ENCODE results near the gene UBAP1L.
"Not testable (repeated sequence)": the region's sequence is repeated elsewhere in the genome, so short reads cannot be mapped to it uniquely, and the experiment has no call there.

The UBAP1L gene

GRCh38 chr15:65099336-65099735 lies 15.7 kb downstream of the UBAP1L start:
- DNase-seq, result no peak

- DNase-seq, result no peak
Observed at GRCh38 chr15:65097651-65098263, 17.2 kb downstream of the UBAP1L start.

- no peak for DNase-seq
Observed at GRCh38 chr15:65096481-65097385, 18.3 kb downstream of the UBAP1L start.

- no peak for DNase-seq
Observed at GRCh38 chr15:65095747-65096104, 19.3 kb downstream of the UBAP1L start.

GRCh38 chr15:65095011-65095746 lies 19.8 kb downstream of the UBAP1L start:
- DNase-seq, result no peak

- DNase-seq, result no peak
Observed at GRCh38 chr15:65094294-65094995, 20.6 kb downstream of the UBAP1L start.

GRCh38 chr15:65093793-65094170 lies 21.2 kb downstream of the UBAP1L start:
- not testable (repeated sequence) for DNase-seq

GRCh38 chr15:65092911-65093792 lies 21.8 kb downstream of the UBAP1L start:
- DNase-seq, result no peak

- DNase-seq, result no peak
Observed at GRCh38 chr15:65091946-65092770, 22.8 kb downstream of the UBAP1L start.

- no peak for DNase-seq
Observed at GRCh38 chr15:65089206-65089824, 25.7 kb downstream of the UBAP1L start.

GRCh38 chr15:65088643-65089021 lies 26.4 kb downstream of the UBAP1L start:
- DNase-seq, result no peak

- no peak for DNase-seq
Observed at GRCh38 chr15:65087873-65088642, 26.9 kb downstream of the UBAP1L start.

GRCh38 chr15:65087411-65087810 lies 27.6 kb downstream of the UBAP1L start:
- no peak for DNase-seq

GRCh38 chr15:65086680-65087111 lies 28.3 kb downstream of the UBAP1L start:
- no peak for DNase-seq

- no peak for DNase-seq
Observed at GRCh38 chr15:65085990-65086679, 28.9 kb downstream of the UBAP1L start.

- no peak for DNase-seq
Observed at GRCh38 chr15:65085207-65085753, 29.7 kb downstream of the UBAP1L start.

- DNase-seq, result no peak
Observed at GRCh38 chr15:65084500-65085206, 30.3 kb downstream of the UBAP1L start.

- no peak for DNase-seq
Observed at GRCh38 chr15:65083262-65083701, 31.7 kb downstream of the UBAP1L start.
